Psoas muscle (tissue), 8 donors: ENCODE data around the gene ALKBH5. TPM values are rescaled to one million over a fixed set of nuclear protein-coding genes. Genes with fewer than 3 reads are reported as not detected.

Source experiments
- ATAC-seq, 4 donors: fragments of 200-7000 bp; cut with Tn5 transposase; one replicate each; pipeline ENCODE4 v1.9.1; 2020; ENCODE audit warnings: moderate library complexity in 3 of 4, mild to moderate bottlenecking in 2 of 4
- DNase-seq, 2 donors: peaks; one replicate each; pipeline ENCODE4 v3.0.0-alpha.2; 2020
- H3K27ac ChIP-seq: fragments of 200-600 bp; one replicate; pipeline ENCODE4 v1.8.0; 2022
- H3K27me3 ChIP-seq, 3 donors: fragments of 200-600 bp in 1 of 3; one replicate each; pipeline versions ENCODE4 v1.6.1 to v1.8.0; 2013 to 2022; ENCODE audit warnings: low read length in 2 of 3, mild to moderate bottlenecking in 2 of 3, moderate library complexity in 1 of 3; ENCODE audit not compliant: insufficient read depth in 3 of 3
- H3K36me3 ChIP-seq, 2 donors: fragments of 200-600 bp in 1 of 2; one replicate each; pipeline versions ENCODE4 v1.6.1 to v1.8.0; 2013 to 2022; ENCODE audit warnings: low read depth in 1 of 2, mild to moderate bottlenecking in 1 of 2, moderate library complexity in 1 of 2; ENCODE audit not compliant: insufficient read depth in 1 of 2
- H3K4me1 ChIP-seq: fragments of 200-600 bp; one replicate; pipeline ENCODE4 v1.8.0; 2022
- H3K4me3 ChIP-seq: fragments of 200-600 bp; one replicate; pipeline ENCODE4 v1.8.0; 2022; ENCODE audit warnings: mild to moderate bottlenecking
- H3K9me3 ChIP-seq: fragments of 200-600 bp; one replicate; pipeline ENCODE4 v1.8.0; 2022
- WGBS, 3 donors: extraction: QIAGEN DNeasy Blood & Tissue Kit; methylation state at CpG; one replicate each; pipeline versions ENCODE4 v1.1.6 to v1.1.7; 2013; 5-methylcytosine and 5-hydroxymethylcytosine counted together
- intact Hi-C, 2 donors: fragments of 100-400 bp; cut with DNase I; formaldehyde crosslinking; loops; one replicate each; pipeline versions ENCODE4 v1.11.0 to v1.14.2; 2022
- polyA plus RNA-seq, 3 donors: library from polyadenylated mRNA; stranded (reverse); fragments of 200-250 nt; gene quantifications; one replicate each; pipeline ENCODE4 v1.2.3, GENCODE V29; 2013
- total RNA-seq, 4 donors: library from RNA; stranded (reverse); fragmentation: NEBNext Ultra II Directional in 2 of 4; extraction: Animal tissue kit (Norgen Biotek cat#: 25700) in 2 of 4; gene quantifications; one replicate each; pipeline versions ENCODE4 v1.2.1 to v1.2.4, GENCODE V29; 2021 to 2023
- TF ChIP-seq, protein P1 (sequence below): fragments of 200-600 bp; IDR thresholded peaks from one replicate; pipeline ENCODE4 v1.8.0; 2022; ENCODE audit warnings: antibody characterized with exemption
- donor health status: healthy with polysubstance abuse.
- donor health status: DM: no; HTN: no; CAD: no; lungs with moderate emphysema.
- donor health status: Bipolar disorder and iron deficiency.
- donor health status: healthy.
- donor health status: DM: yes; HTN: yes; CAD: no.
- donor health status: DM: no; HTN: no; CAD: no.
- donor health status: DM: no; HTN: no; CAD: no.
- donor health status: DM: yes; HTN: yes; CAD: no.

The ALKBH5 gene
- total and polyA plus RNA-seq, 7 donors: 91.7 to 235 (median 206) TPM

DNA sequence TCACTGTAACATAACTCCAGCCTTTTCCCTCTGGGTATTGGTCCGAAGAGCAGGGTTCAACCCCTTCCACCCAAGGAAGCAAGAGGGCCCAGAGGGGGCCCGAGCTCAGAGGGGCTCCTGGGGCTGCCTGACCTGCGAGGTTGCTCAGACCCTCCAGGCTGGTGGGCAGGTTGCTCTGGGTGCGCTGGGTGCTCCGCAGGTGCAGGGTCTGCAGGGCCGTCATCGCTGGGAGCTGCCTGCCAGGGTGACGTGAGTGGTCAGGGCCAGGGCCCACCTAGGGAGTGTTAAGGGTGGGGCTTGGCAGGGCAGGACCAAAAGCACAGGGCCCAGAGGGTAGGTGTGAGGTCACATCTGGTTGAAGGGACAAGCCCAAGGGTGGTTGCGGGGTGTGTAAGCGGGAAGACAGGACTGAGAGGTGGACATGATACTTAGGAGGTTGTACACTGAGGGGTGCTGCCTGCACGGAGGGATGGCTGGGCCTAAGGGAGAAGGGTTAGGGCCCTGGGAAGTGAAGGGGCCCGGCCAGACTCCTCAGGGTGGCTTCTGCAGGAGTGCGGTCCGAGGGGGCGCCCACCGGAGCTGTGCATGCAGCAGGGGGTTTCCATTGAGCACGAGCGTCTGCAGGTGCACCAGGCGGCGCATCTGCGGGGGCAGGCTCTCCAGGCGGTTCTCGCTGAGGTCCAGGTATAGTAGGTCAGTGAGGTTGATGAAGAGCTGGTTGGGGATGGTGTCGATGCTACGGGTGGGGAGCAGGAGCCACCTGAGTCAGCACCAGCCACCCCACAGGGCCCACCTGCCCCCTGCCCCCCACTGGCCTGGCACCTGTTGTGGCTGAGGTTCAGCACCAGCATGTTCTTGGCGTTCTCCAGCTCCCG lies 70.6 kb downstream of the ALKBH5 start:
- peak in 1 of 2 donors; percentile 40 for DNase-seq
- WGBS, 3 donors: 78 to 84% (median 83%) methylated on average over 22 to 27 of the region's 27 CpGs
- H3K9me3 ChIP-seq: no peaks in the 10 kb centered on the region
- H3K4me3 ChIP-seq: no peak overlapping the region
- H3K27ac ChIP-seq: no peak overlapping the region
- TF ChIP-seq, protein P1, sequence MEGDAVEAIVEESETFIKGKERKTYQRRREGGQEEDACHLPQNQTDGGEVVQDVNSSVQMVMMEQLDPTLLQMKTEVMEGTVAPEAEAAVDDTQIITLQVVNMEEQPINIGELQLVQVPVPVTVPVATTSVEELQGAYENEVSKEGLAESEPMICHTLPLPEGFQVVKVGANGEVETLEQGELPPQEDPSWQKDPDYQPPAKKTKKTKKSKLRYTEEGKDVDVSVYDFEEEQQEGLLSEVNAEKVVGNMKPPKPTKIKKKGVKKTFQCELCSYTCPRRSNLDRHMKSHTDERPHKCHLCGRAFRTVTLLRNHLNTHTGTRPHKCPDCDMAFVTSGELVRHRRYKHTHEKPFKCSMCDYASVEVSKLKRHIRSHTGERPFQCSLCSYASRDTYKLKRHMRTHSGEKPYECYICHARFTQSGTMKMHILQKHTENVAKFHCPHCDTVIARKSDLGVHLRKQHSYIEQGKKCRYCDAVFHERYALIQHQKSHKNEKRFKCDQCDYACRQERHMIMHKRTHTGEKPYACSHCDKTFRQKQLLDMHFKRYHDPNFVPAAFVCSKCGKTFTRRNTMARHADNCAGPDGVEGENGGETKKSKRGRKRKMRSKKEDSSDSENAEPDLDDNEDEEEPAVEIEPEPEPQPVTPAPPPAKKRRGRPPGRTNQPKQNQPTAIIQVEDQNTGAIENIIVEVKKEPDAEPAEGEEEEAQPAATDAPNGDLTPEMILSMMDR: no peak
- H3K36me3 ChIP-seq: peaks cover 6 to 78% of the 10 kb centered on the region in 2 donors
- intact Hi-C loops: no loop called here
- H3K27me3 ChIP-seq: no peaks in the 10 kb centered on the region
- H3K4me1 ChIP-seq: peaks cover 26% of the 10 kb centered on the region
- ATAC-seq: no peak

DNA sequence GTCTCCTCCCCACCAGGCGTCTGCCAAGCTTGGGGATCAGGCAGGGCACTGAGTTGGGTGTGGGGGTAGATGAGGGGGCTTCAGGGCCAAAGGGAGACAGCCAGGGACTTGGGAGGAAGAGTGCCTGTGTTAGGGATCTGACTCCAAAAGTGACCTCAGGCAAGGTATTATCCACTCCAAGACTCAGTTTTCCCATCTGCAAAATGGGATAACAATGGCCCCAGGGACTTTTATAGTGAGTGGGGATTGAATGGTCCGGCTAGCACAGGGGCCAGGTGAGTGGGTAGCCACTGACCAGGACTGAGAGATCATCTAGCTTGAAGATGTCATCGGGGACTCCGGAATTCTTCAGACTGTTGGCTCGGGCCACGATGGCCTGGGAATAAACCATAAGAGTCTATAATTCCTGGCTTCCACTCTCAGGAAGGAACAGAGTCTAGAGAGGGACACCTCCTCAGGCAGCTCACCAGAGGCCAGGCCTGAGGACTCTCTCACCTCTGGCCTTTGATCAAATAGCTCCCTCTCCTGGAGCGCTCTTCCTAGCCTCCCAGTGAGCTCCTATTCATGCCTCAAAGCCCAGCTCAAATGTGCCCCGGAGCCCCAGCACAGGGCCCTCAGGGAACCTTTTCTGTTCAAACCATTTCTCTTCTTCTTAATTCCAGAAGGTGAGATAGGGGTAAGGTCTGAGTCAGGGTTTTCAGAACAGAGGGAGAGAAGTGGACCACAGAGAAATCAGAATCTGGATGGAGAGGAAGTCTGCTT lies 71.4 kb downstream of the ALKBH5 start:
- Histone ChIP-seq H3K9me3 (no peaks in the 10 kb centered on the region), H3K27me3 (no peaks in the 10 kb centered on the region), H3K4me3 (no peak overlapping the region), H3K36me3 (peaks cover 4 to 69% of the 10 kb centered on the region in 2 donors), H3K27ac (peak overlapping the region; percentile 100), H3K4me1 (peaks cover 34% of the 10 kb centered on the region)
- ATAC-seq (no peak), DNase-seq (no peak)
- 86 to 91% (median 87%) methylated on average over 8 of the region's 8 CpGs for WGBS, 3 donors
- TF ChIP-seq, protein P1: no peak
- intact Hi-C loops: loop anchor here in 1 of 2 donors (5.0 kb wide), 1 partner anchor 62 kb away; the partner anchor contains the start of gene SMCR8

DNA sequence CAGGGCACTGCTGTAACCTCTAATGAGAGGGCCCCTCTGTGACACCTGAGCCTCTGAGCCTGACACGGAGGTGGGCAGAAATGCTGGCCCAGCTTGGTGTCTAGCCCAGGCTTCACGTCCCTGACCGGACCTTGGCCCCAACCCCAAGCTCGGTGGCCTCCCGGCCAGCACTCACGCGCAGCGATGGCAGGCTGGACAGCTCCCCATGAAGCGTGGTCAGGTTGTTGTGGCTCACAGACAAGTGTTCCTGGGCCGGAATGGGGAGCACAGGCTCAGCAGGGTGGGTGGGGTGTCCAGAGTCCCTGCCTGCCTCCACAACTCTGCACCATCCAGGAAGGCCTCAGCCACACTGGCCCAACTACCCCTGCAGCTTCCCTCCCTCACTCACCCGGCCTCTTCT lies 72.7 kb downstream of the ALKBH5 start:
- Histone ChIP-seq H3K27me3 (no peaks in the 10 kb centered on the region), H3K9me3 (no peaks in the 10 kb centered on the region), H3K27ac (peak overlapping the region; percentile 100), H3K36me3 (peaks cover 0 to 56% of the 10 kb centered on the region in 2 donors), H3K4me3 (peak overlapping the region; percentile 98), H3K4me1 (peaks cover 37% of the 10 kb centered on the region)
- TF ChIP-seq, protein P1: no peak
- no peak for ATAC-seq
- no peak for DNase-seq
- intact Hi-C loops: loop anchor here in 1 of 2 donors (5.0 kb wide), 1 partner anchor 61 kb away; the partner anchor contains the start of gene SMCR8
- 32 to 38% (median 35%) methylated on average over 11 of the region's 11 CpGs for whole genome bisulfite sequencing, 3 donors

DNA sequence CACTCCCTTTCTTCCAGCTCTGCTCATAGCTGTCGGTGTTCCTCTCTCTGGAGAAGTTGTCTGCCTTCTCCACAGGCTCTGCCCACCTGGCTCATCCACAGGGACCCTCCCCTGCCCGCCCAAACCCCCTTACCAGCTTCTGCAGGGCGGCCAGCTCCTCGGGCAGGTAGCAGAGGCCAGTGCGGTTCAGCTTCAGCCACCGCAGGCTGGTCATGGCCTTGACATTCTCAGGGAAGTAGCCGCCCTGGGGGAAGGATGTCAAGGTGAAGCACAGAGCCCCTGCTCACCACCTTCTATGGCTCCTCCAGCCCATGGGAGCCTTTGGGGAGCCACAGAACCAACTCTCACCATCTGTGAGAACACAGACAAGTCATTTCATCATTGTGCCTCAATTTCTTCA lies 73.1 kb downstream of the ALKBH5 start:
- H3K9me3 ChIP-seq: no peaks in the 10 kb centered on the region
- peaks cover 41% of the 10 kb centered on the region for H3K4me1 ChIP-seq
- H3K36me3 ChIP-seq: peaks cover 0 to 52% of the 10 kb centered on the region in 2 donors
- H3K27me3 ChIP-seq: no peaks in the 10 kb centered on the region
- TF ChIP-seq, protein P1: no peak
- intact Hi-C loops: loop anchor here in 1 of 2 donors (5.0 kb wide), 1 partner anchor 61 kb away; the partner anchor contains the start of gene SMCR8
- peak overlapping the region; percentile 100 for H3K27ac ChIP-seq
- WGBS, 3 donors: 78 to 89% (median 82%) methylated on average over 7 of the region's 7 CpGs
- no peak for ATAC-seq
- DNase-seq: no peak
- peak overlapping the region; percentile 98 for H3K4me3 ChIP-seq
